CD4-positive, alpha-beta T cell treated with Interleukin-1 beta for 1 hour (primary cell): Measurements from ENCODE around the gene APBA3.

Source experiments
- DNase-seq, 2 donors: peaks; one replicate each; pipeline ENCODE4 v3.0.0-alpha.2; 2020 to 2022

Gene APBA3

DNA sequence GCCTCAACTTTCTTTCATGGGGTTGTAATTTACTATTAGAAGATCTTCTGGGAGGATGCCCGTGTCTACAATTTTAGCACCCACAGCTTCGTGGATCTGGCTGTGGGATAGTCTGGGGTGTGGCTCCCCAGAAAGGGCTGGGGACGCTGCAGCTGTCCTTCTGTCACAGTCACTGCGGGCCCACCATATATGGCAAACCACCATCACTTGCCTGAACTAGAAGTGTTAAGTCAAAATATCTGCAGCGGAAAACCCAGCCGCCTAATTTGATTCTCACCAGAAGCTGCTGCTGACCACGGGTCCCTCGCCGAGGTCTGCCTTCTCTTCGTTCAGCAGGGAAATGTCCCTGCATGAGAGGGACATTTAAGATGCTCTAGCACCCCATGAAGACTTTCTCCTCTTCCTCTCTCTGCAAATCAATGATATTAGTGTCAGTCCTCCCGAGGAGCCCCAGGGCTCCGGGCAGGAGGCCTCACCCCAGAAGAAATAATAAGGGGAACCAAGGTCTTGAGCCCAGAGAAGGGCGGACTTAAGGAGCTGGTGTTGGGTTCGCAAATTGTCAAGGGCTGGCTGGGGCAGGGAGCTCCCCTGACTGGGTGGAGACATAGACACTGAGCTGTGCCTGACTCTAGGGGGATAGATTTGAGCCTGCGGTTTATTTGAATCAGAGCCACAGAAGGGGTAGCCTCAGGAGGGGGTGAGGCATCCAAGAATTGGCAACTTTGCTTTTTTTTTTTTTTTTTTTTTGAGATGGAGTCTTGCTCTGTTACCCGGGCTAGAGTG lies 27.7 kb upstream of the APBA3 start:
- DNase-seq, result peak; percentile 53 to 57

DNA sequence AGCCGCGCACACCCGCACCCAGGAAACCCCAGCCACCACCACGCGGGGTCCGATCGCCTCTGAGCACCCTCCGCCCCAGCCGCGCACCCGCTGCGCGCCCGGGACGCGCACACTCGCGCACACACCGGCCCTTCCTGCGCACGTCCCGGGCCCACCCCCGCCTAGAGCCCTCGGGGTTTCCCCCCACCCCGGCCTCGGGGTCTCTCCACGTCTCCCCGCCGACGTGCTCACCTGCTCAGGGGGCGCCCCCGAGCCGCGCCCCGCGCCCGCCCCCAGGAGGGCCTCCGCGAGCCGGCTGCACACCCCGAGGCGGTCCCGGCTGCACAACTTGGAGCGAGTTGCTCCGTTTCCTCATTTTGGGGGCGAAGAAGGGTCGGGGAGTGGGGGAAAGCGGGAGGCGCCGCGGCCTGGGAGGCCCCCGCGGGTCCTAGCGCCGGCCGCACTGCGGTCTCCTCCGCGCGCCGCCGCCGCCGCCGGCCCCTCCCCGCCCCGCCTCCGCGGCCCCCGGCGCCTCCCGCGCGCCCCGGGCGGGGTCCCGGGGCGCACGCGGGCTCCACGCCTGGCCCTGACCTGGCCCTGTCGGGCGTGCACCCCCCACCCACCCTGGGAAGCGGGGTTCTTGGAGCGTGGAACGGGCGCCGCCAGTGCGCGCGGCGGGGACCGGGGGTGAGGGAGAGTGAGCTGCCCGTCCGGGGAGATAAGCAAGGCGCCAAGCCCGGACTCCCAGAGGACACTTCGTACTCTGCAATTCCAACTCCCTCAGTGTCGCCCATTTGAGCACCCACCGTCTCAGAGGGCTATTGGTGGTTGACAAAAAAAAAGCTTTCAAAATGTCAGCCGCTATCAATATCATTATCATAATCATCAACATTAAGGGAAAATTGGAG lies 24.7 kb upstream of the APBA3 start, which contains the start of gene MATK:
Gene MATK (minus strand): TSS at position 444 of the 887 bp plus-strand sequence. CDS start 1,246 bp downstream, outside the sequence.
- DNase-seq, result peak; percentile 13 to 28

DNA sequence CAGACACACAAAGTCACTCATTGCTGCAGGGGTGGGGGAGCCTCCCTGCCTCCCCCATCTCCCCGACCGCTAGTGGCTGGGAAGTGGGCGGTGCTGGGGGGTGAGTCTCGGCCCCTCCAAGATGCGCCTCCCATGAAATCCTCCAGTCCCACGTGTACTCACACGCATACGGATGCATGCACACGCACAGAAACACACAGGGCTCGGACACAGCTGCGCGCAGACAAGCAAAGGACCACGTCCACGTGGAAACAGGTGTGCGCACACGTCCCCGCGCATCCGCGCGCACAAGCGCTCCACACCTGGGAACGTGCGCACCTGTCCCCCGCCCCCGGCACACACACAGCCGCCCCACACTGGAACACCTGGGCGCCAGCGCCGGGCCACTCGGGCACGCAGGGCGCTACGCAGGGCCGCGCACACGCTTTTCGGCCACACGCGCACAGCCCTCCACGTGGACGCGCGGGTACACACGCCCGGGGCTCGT lies 24.0 kb upstream of the APBA3 start:
- DNase-seq, result peak in 1 of 2 donors; percentile 20

DNA sequence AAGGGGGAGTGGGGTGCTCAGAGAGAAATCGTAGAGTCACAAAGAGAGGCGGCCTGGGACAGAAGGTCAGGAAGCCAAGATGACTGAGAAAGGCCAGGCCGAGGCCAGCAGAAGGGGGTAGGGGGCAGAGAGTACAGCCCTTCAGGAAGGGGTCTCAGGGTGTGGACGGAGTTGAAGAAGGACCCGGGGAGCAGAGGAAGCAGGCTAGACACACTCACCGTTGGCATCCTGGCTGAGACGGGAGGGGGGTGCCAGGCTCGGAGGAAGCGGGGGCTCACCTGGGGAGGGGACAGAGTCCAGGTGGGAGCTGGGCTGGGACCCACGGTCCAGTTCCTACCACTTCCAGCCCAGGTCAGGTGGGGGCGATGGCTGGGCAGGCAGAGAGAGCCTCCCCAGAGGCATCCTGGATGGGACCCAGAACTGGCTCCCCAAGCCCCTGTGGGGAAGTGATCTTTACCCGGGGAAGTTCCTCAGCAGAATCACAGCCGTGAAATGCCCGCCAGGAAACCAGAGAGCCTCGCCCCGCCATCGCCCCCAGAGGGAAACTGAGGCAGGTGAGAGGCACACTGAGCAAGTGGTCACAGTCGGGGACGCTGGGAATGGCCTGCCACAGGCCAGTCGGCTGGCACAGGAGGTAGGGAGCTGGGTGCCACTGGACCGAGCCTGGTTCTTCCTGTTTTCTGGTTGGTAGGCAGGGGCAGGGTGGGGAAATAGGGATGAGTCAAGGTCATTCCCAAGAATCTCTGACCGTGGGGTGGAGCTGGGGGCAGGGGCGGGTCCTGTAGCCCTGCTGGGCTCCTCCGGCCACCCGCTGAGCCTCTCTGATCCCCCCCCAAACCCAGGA lies 23.3 kb upstream of the APBA3 start:
- no peak for DNase-seq

DNA sequence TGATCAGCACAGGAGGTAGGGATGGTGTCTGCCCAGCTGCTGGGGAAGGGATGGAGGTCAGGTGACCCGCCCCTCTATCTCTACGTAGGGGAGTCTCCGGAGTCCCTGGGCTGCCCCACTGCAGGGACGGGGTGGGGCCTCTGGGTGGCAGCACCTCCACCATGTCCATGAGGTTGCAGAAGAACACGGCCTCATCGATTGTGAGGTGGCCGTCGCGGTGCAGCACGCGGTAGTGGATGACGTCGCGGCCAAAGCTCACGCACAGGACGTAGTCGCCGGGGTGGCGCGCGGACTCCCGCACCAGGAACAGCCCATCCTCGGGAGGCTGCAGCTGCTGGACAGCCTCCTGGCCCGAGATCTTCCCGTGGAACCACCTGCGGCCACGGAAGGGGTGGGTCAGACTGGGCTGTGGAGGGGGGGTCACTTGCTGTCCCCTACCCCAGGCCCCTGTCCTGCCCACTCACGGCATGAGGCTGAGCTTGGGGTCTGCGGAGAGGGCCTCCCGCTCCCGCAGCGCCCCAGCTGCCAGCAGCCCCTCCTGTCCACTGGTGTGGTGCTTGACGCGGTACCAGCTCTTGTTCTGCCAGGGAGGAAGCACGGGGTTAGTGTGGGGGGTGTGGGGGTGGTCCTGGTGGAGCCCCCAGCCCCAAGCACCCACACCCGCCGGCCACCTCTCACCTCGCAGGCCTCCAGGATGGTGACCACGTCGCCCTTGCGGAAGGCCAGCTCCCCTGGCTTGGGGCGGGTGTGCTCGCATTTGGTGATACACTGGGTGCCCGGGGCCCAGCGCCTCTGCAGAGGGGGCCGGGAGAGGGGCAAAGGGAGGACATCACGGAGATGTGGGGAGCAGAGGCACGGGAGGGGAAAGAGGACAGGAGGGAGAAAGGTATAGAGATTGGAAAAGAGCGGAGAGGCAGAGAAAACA lies 22.4 kb upstream of the APBA3 start:
- peak; percentile 58 to 61 for DNase-seq

DNA sequence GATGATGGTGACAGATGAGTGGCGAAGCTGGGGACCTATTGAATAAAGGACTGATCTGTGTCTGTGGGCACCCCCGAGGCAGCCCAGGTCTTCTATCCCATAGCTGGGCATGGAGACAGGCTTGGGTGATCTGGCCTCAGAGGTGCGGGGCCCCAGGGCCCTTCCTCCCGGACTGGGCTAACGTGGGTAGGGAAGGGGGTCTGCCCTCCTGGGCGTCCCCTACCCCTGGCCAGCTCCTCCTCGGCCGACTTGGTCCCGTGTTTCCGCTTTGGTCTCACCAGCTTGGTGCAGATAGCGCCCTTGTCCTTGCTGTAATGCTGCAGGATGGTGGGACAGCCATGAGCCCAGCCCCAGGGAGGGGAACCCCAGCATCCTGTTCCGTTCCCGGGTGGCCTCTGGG lies 21.4 kb upstream of the APBA3 start:
- no peak for DNase-seq

DNA sequence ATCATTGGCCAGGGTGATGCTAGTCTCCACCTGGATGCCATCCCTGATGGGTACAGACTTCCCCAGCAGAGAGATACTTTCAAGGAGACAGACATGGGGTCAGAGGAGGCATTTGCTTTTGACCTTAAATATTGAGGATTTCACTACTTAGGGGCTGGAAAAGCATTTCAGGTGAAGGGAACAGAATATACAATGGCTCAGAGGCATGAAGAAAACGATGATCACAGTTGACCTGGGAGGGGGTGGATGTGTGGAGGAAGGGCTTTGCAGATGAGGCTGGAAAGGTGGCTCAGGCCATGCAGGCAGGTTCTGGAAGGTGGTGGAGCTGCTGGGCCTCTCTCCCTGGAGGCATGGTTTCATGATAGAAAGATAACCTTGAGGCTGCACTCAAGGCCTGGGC lies 20.8 kb upstream of the APBA3 start:
- no peak for DNase-seq

DNA sequence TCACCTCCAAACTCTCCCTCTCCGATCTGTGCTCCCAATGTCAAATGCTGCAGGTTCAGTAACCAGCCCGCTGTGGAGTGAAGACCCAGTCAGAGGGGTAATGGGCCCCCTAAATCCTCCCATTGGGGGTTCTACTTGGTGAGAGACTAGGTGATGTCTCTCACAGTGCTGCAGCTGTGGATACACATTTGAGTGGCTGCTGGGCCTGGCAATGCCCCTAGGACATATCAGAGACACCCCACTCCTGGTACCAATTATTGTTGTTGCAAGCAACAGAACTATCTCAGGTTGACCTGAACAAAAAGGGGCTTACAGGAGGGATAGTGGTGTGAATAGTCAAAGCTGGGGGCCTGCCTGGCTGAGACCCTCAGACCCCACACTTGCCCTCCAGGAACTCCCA lies 20.1 kb upstream of the APBA3 start:
- no peak for DNase-seq

DNA sequence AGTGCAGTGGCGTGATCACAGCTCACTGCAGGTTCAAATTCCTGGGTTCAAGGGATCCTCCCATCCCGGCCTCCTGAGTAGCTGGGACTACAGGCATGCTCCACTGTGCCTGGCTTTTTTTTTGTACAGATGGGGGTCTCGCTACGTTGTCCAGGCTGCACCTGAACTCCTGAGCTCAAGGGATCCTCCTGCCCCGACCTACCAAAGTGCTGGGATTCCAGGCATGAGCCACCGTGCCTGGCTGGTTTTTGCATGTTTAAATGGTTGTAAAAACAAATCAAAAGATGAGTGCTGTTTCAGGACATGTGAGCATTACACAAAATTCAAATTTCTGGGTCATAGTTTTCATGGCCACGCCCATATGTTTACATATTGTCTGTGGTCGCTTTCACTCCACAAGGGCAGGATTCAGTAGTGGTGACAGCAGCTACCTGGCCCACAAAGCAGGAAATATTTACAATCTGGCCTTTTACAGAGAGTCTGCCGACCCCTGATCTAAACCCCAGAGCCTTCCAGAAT lies 19.4 kb upstream of the APBA3 start:
- no peak for DNase-seq

DNA sequence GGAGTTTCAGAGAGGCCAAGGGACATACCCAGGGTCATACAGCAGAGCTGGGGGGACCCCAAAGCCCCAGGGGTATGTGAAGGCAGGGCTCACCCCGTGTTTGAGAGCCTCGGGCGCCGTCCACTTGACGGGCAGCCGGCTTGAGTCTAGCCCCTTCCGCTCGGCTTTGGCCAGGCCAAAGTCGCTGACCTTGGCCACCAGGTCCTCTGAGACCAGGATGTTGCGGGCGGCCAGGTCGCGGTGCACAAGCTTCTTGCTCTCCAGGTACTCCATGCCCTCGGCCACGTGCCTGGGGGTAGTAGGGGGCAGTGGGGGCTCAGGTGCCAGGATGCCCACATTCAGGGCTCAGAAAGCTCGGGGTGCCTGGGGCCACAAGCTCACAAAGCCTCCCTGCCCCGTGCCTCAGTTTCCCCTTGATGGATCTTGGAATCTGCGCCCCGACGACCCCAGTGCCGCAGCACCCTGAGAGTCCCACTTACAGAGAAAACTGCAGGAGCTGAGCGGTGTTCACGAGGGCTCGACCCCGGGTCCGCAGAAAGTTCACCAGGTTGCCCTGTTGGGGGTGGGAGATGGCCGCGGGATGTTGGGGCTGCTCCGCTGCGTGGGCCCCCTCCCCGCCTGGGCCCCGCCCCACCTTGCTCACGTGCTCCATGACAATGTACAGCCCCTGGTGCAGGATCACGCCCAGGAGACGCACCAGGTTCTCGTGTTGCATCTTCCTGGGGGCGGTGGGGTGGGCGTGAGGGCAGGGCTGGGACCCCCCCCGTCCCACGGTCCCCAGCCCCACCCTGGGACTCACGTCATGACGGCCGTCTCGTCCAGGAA lies 17.6 kb upstream of the APBA3 start:
- no peak for DNase-seq

DNA sequence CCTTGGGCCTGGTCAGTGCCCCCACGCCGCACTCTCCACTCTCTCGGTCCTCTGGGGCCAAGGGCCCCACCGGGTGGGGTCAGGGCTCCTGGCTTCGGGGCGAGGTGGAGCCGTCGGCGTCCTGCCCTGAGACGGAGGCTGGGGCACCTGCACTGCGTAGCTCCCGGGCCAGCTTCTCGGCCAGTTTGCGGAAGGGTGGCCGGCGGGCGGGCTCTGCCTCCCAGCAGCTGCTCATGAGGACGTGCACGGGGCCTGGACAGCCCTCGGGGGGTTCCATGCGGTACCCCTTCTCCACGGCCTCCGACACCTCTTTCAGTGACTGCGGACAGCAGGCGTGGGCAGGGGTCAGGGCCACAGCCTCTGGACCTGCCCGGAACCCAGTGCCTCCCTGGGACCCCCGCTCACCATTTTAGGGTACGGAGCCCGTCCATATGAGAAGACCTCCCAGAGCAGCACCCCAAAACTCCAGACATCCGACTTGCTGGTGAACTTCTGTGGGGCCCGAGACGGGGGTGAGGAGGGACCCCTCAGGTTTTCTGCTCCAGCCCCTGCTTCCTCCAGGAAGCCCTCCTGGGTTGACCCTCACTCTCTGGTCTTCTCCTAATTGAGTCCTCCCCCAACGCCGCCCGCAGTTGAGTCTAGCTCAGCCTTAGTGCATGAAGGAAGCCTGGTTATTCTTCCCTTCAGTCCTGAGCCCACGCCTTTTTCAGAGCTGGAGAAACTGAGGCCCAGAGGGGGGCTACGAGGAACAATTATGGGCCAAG lies 16.8 kb upstream of the APBA3 start:
- DNase-seq, result no peak

DNA sequence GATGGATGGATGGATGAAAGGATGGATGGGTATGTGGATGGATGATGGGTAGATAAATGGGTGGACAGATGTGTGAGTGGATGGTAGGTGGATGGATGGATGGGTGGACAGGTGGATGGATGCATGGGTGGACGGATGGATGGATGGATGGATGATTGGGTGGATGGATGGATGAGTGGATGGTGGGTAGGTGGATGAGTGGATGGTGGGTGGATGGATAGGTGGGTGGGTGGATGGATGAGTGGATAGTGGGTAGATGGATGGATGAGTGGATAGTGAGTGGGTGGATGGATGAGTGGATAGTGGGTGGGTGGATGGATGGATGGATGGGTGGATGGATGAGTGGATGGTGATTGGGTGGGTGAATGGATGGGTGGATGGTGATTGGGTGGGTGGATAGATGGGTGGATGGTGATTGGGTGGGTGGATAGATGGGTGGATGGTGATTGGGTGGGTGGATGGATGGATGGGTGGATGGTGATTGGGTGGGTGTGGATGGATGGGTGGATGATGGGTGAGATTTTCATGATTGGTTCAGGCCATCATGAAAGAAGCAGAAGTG lies 15.1 kb upstream of the APBA3 start:
- no peak for DNase-seq

DNA sequence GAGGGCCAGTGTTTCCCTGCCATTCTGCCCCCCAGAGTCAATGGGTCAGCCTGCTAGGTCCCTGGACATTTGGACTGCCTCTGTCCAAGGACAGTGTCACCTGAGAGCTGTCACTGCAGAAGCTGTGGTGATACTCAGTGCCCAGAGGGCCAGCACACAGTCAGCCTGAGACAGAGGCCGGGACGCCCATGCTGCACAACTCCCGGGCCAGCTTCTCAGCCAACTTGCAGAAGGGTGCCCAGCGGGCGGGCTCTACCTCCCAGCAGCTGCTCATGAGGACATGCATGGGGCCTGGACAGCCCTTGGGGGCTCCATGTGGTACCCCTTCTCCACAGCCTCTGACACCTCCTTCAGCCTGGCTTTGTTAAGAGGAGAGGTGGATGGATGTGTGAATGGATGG lies 14.3 kb upstream of the APBA3 start:
- DNase-seq, result no peak

DNA sequence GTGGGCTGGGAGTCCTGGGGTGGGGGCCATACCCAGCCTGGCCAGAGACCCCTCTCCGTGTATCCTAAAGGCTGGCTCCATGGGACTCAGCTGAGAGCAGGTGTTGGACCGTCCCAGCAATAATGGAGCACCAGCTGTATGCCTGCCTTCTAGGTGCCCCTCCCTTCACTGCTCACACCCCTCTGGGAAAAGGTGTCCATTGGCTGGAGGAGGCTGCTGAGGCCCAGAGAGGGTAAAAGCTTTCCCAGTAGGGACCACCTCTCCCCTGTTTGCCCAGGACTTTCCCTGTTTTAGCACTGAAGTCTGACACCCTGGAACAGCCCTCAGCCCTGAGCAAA lies 13.9 kb upstream of the APBA3 start:
- DNase-seq, result no peak

DNA sequence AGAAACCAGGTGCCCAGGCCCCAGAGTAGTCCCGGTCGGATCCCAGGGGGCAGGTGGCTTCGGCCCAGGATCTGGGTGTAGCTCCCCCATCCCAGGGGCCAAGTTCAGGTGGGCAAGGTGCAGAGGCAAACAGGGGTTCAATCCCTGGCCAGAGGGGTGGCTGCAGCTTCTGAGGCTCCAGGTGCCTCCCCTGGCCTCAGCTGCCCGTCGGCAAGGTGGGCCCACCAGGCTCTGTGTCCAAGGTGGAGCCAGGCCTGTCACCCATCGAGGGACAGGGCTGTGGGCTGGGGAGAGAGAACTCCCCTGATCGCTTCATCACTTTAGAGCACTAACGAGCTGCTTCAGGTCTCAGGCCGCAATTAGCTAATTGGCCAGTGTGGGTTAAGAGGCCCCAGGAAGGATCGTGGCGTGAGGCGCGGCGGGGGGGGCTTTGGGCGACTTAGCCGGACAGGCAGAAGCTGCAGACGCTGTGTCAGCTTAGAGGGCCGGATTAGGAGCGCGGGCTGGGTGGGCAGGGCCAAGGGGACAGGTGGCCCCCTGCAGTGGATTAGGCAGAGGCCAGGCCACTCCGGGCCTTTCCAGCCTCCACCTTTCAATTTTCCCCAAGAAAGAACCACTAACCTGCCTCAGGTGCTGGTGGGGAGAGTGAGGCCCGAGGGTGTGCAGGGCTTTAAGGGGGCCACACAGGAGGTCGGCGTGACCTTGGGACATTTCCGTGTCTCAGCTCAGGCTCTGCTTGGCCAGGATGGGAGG lies 13.3 kb upstream of the APBA3 start:
- DNase-seq, result no peak

DNA sequence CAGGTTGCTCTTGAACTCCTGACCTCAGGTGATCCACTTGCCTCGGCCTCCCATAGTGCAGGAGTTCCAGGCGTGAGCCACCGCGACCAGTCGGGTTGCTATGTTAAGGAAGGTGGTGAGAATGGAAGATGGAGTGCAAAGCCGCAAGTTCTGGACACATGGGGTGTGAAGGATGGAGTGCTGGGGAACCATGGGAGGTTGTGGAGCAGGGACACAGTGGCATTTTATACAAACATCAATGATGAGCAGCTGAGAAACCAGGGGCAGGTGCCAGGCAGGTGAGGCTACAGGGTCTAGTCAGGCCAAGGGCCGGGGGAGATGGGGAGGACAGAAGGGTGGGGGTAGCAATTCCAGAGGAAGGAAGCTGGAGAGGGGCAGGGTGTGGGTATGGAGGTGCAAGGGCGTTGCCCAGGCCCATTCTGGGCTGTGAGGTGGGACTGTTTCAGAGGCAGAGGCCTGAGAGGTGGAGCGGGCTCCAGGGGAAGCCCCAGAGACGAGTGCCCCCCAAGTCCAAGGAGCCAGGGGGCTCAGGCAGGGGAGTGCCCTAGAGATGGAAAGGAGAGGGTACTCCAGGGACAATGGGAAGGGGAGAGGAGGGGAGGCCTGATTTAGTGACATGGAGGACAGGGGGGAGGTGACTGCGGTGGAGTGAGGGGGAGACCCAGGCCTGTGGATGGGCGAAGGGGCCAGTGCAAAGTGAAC lies 12.5 kb upstream of the APBA3 start:
- no peak for DNase-seq

DNA sequence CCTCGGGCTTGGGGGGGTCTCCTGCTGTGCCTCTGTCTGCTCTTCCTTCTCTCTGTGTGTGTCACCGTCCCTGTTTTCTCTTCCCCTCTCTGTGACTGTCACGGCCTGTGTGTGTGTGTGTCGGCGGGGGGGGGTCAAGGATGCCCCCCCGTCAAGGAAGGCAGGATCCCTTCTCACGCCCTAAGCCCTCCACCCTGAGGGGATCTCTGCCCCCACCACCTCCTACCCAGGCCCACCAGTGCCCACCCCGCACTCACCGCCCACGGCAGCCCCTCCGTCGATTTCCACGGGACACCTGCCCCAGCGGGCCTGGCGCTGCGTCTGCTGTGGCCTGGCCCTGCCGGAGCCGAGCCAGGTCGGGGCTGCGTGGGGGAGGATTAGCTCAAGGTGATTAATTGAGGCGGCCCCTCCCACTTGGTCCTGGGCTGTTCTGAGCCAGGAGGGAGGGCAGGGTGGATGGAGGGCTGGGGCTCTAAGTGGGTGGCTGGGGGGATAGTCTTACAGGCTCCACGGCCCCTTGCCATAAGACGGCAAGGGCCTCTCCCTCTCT lies 10.5 kb upstream of the APBA3 start, which contains the start of gene RAX2:
Gene RAX2 (minus strand): TSS at position 323 of the 550 bp plus-strand sequence. CDS start 486 bp downstream, outside the sequence.
- no peak for DNase-seq
